ENCODE results near the gene ADCK2.
"Not testable (repeated sequence)": the region's sequence is repeated elsewhere in the genome, so short reads cannot be mapped to it uniquely, and the experiment has no call there.

Gene ADCK2

GRCh38 chr7:140724706-140725105 is 52.0 kb downstream of the ADCK2 start:
- TF ChIP-seq, protein P1, sequence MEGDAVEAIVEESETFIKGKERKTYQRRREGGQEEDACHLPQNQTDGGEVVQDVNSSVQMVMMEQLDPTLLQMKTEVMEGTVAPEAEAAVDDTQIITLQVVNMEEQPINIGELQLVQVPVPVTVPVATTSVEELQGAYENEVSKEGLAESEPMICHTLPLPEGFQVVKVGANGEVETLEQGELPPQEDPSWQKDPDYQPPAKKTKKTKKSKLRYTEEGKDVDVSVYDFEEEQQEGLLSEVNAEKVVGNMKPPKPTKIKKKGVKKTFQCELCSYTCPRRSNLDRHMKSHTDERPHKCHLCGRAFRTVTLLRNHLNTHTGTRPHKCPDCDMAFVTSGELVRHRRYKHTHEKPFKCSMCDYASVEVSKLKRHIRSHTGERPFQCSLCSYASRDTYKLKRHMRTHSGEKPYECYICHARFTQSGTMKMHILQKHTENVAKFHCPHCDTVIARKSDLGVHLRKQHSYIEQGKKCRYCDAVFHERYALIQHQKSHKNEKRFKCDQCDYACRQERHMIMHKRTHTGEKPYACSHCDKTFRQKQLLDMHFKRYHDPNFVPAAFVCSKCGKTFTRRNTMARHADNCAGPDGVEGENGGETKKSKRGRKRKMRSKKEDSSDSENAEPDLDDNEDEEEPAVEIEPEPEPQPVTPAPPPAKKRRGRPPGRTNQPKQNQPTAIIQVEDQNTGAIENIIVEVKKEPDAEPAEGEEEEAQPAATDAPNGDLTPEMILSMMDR (IDR thresholded peaks at IDR 0.05): no peak
- DNase-seq (ENCODE audit: low spot score): no peak
- no peak overlapping the region for H3K4me3 ChIP-seq
- no peak overlapping the region for H3K27ac ChIP-seq

- DNase-seq (ENCODE audit: low spot score): no peak
- H3K4me3 ChIP-seq: no peak overlapping the region
Observed at GRCh38 chr7:140726281-140726680, 53.5 kb downstream of the ADCK2 start.

GRCh38 chr7:140732416-140732815 is 59.7 kb downstream of the ADCK2 start:
- no peak for DNase-seq (ENCODE audit: low spot score)
- H3K4me3 ChIP-seq: no peak overlapping the region
- TF ChIP-seq, protein P1 (IDR thresholded peaks at IDR 0.05): no peak

More at GRCh38 chr7:140726281-140726680, 53.5 kb downstream of the ADCK2 start:
- TF ChIP-seq, protein P1 (IDR thresholded peaks at IDR 0.05): no peak
- H3K27ac ChIP-seq: no peak overlapping the region

DNA sequence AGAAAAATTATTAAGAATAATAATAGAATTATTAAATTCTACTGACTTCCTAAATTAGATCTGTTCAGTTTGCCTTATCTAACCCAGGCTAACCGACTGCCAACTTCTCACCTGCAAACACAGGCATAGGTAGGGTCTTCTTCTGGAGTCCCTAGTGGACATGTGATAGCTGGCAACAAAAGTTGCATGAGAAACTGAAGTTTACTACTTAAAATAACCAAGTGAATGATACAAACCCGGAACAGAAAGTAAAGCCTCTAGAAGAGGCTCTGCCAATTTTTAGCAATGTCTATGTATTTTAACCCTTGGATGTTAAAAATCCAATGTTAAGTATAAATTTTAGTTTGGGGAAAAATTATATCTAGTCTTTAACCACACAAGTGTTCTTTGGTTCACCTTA is 61.4 kb downstream of the ADCK2 start:
- DNase-seq (ENCODE audit: low spot score): no peak
- TF ChIP-seq, protein P1 (IDR thresholded peaks at IDR 0.05): no peak
- H3K27ac ChIP-seq: no peak overlapping the region
- no peak overlapping the region for H3K4me3 ChIP-seq

More at GRCh38 chr7:140732416-140732815, 59.7 kb downstream of the ADCK2 start:
- no peak overlapping the region for H3K27ac ChIP-seq

GRCh38 chr7:140734729-140735128 is 62.0 kb downstream of the ADCK2 start:
- DNase-seq (ENCODE audit: low spot score): no peak
- H3K4me3 ChIP-seq: no peak overlapping the region
- TF ChIP-seq, protein P1 (IDR thresholded peaks at IDR 0.05): no peak

GRCh38 chr7:140738280-140738679 is 65.5 kb downstream of the ADCK2 start:
- H3K4me3 ChIP-seq: no peak overlapping the region
- no peak overlapping the region for H3K27ac ChIP-seq
- TF ChIP-seq, protein P1 (IDR thresholded peaks at IDR 0.05): no peak
- DNase-seq (ENCODE audit: low spot score): no peak

More at GRCh38 chr7:140734729-140735128, 62.0 kb downstream of the ADCK2 start:
- H3K27ac ChIP-seq: no peak overlapping the region

DNA sequence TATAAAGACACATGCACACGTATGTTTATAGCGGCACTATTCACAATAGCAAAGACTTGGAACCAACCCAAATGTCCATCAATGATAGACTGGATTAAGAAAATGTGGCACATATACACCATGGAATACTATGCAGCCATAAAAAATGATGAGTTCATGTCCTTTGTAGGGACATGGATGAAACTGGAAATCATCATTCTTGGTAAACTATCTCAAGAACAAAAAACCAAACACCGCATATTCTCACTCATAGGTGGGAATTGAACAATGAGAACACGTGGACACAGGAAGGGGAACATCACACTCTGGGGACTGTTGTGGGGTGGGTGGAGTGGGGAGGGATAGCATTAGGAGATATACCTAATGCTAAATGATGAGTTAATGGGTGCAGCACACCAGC is 70.5 kb downstream of the ADCK2 start:
- DNase-seq (ENCODE audit: low spot score); H3K27ac ChIP-seq; H3K4me3 ChIP-seq: not testable (repeated sequence)

GRCh38 chr7:140744005-140744404 is 71.3 kb downstream of the ADCK2 start:
- TF ChIP-seq, protein P1 (IDR thresholded peaks at IDR 0.05): no peak
- no peak for DNase-seq (ENCODE audit: low spot score)
- Histone ChIP-seq H3K4me3 (no peak overlapping the region), H3K27ac (no peak overlapping the region)

All from coronary artery (tissue), 2 donors.